ENCODE measurements around the gene HOXC9. TPM values are rescaled to one million over a fixed set of nuclear protein-coding genes. Genes with fewer than 3 reads are reported as not detected.

HOXC9 gene
- total RNA-seq, 1 donor = 0.86 TPM

GRCh38 chr12:53984901-53985691, 14.9 kb upstream of the HOXC9 start, which contains the start of gene HOXC10:
Gene HOXC10 (plus strand): TSS chr12:53985146. CDS start chr12:53985260, 114 bp downstream.
- peak; percentile 82 for TF ChIP-seq CTCF (IDR thresholded peaks at IDR 0.05; ENCODE audit: insufficient read depth, low read depth, low read length)
- DNase-seq (ENCODE audit: low read depth) = peak; percentile 96
- peak within 1 kb of the TSS; percentile 64 for H3K4me3 ChIP-seq (ENCODE audit: low read depth, low read length)

GRCh38 chr12:53985692-53985993, 14.3 kb upstream of the HOXC9 start:
- peak overlapping the region; percentile 64 for H3K4me3 ChIP-seq (ENCODE audit: low read depth, low read length)
- no peak for DNase-seq (ENCODE audit: low read depth)
- TF ChIP-seq CTCF (IDR thresholded peaks at IDR 0.05; ENCODE audit: insufficient read depth, low read depth, low read length) = no peak

- H3K4me3 ChIP-seq (ENCODE audit: low read depth, low read length) = peak overlapping the region; percentile 64
- no peak for TF ChIP-seq CTCF (IDR thresholded peaks at IDR 0.05; ENCODE audit: insufficient read depth, low read depth, low read length)
- no peak for DNase-seq (ENCODE audit: low read depth)
These were observed 13.8 kb upstream of the HOXC9 start for GRCh38 chr12:53985994-53986685.

- H3K4me3 ChIP-seq (ENCODE audit: low read depth, low read length) = peak overlapping the region; percentile 64
- no peak for DNase-seq (ENCODE audit: low read depth)
- TF ChIP-seq CTCF (IDR thresholded peaks at IDR 0.05; ENCODE audit: insufficient read depth, low read depth, low read length) = no peak
These were observed 13.1 kb upstream of the HOXC9 start for GRCh38 chr12:53986686-53987483.

- no peak for TF ChIP-seq CTCF (IDR thresholded peaks at IDR 0.05; ENCODE audit: insufficient read depth, low read depth, low read length)
- H3K4me3 ChIP-seq (ENCODE audit: low read depth, low read length) = peak overlapping the region; percentile 64
- no peak for DNase-seq (ENCODE audit: low read depth)
These were observed 12.2 kb upstream of the HOXC9 start for GRCh38 chr12:53987787-53988230.

GRCh38 chr12:53988541-53989226, 11.3 kb upstream of the HOXC9 start:
- DNase-seq (ENCODE audit: low read depth) = no peak
- TF ChIP-seq CTCF (IDR thresholded peaks at IDR 0.05; ENCODE audit: insufficient read depth, low read depth, low read length) = no peak
- peak overlapping the region; percentile 46 for H3K4me3 ChIP-seq (ENCODE audit: low read depth, low read length)
